ENCODE results near the gene PER1.

GRCh38 chr17:8100763-8101162 lies 51.4 kb downstream of the PER1 start:
- TF ChIP-seq EZH2 (IDR thresholded peaks at IDR 0.05; ENCODE audit: insufficient read depth, poor library complexity, severe bottlenecking) (no peak), EZH2phosphoT487 (IDR thresholded peaks at IDR 0.05; ENCODE audit: insufficient read depth, low read depth) (no peak)
